IPS-18a (cell line): ENCODE results near the gene TIMM50.
A peak's percentile ranks its signal among the peaks of the same experiment; 100 is the strongest.

ENCODE experiments used
- H3K27ac ChIP-seq: one replicate; pipeline ENCODE4 v1.5.1; 2013; ENCODE audit warnings: low read length
- H3K27me3 ChIP-seq: one replicate; pipeline ENCODE4 v1.6.1; 2013; ENCODE audit warnings: mild to moderate bottlenecking, low read length; ENCODE audit not compliant: control insufficient read depth, insufficient read depth
- H3K36me3 ChIP-seq: one replicate; pipeline ENCODE4 v1.6.1; 2013; ENCODE audit warnings: low read depth, low read length; ENCODE audit not compliant: control insufficient read depth
- H3K4me1 ChIP-seq: one replicate; pipeline ENCODE4 v1.6.1; 2013; ENCODE audit warnings: low read depth, low read length; ENCODE audit not compliant: control insufficient read depth
- H3K4me3 ChIP-seq: one replicate; pipeline ENCODE4 v1.5.1; 2013; ENCODE audit warnings: low read length
- H3K9ac ChIP-seq: one replicate; pipeline ENCODE4 v1.6.1; 2013; ENCODE audit warnings: mild to moderate bottlenecking, low read length, moderate library complexity
- H3K9me3 ChIP-seq: one replicate; pipeline ENCODE4 v1.6.1; 2013; ENCODE audit warnings: low read depth, low read length; ENCODE audit not compliant: control insufficient read depth

Gene TIMM50

GRCh38 chr19:39494661-39495060 is 14.0 kb downstream of the TIMM50 start:
- Histone ChIP-seq H3K27me3 (peaks cover 28% of the 10 kb centered on the region), H3K36me3 (peaks cover 7% of the 10 kb centered on the region), H3K9ac (no peak overlapping the region), H3K4me3 (no peak overlapping the region), H3K9me3 (no peaks in the 10 kb centered on the region), H3K27ac (no peak overlapping the region), H3K4me1 (peaks cover 11% of the 10 kb centered on the region)

GRCh38 chr19:39496063-39496462 is 15.4 kb downstream of the TIMM50 start:
- Histone ChIP-seq H3K4me1 (peaks cover 11% of the 10 kb centered on the region), H3K27me3 (peaks cover 42% of the 10 kb centered on the region), H3K36me3 (no peaks in the 10 kb centered on the region), H3K27ac (no peak overlapping the region), H3K9ac (no peak overlapping the region), H3K9me3 (no peaks in the 10 kb centered on the region), H3K4me3 (no peak overlapping the region)

GRCh38 chr19:39497701-39497995 is 17.0 kb downstream of the TIMM50 start:
- no peak overlapping the region for H3K9ac ChIP-seq
- no peaks in the 10 kb centered on the region for H3K36me3 ChIP-seq
- peak overlapping the region; percentile 52 for H3K4me3 ChIP-seq
- H3K4me1 ChIP-seq = peaks cover 11% of the 10 kb centered on the region
- H3K9me3 ChIP-seq = no peaks in the 10 kb centered on the region
- H3K27me3 ChIP-seq = peaks cover 57% of the 10 kb centered on the region
- H3K27ac ChIP-seq = no peak overlapping the region

GRCh38 chr19:39497996-39498797 is 17.6 kb downstream of the TIMM50 start:
- Histone ChIP-seq H3K27ac (no peak overlapping the region), H3K4me1 (peaks cover 7% of the 10 kb centered on the region), H3K9ac (peak overlapping the region; percentile 36), H3K9me3 (no peaks in the 10 kb centered on the region), H3K27me3 (peaks cover 61% of the 10 kb centered on the region), H3K36me3 (no peaks in the 10 kb centered on the region), H3K4me3 (peak overlapping the region; percentile 52)

- Histone ChIP-seq H3K9me3 (no peaks in the 10 kb centered on the region), H3K36me3 (no peaks in the 10 kb centered on the region), H3K9ac (peak within 1 kb of the TSS; percentile 36), H3K27me3 (peaks cover 70% of the 10 kb centered on the region), H3K4me1 (peaks cover 7% of the 10 kb centered on the region), H3K27ac (no peak within 1 kb of the TSS), H3K4me3 (peak within 1 kb of the TSS; percentile 52)
Observed at GRCh38 chr19:39498798-39499642, 18.4 kb downstream of the TIMM50 start, which contains the start of gene DLL3. TSS of gene DLL3 (plus strand) at chr19:39498947. CDS start at chr19:39498975, 28 bp downstream.

- no peaks in the 10 kb centered on the region for H3K36me3 ChIP-seq
- H3K4me3 ChIP-seq = no peak overlapping the region
- H3K27me3 ChIP-seq = peaks cover 79% of the 10 kb centered on the region
- no peaks in the 10 kb centered on the region for H3K9me3 ChIP-seq
- peaks cover 7% of the 10 kb centered on the region for H3K4me1 ChIP-seq
- no peak overlapping the region for H3K27ac ChIP-seq
- H3K9ac ChIP-seq = no peak overlapping the region
Observed at GRCh38 chr19:39499932-39500331, 19.3 kb downstream of the TIMM50 start.

- no peak overlapping the region for H3K27ac ChIP-seq
- H3K36me3 ChIP-seq = no peaks in the 10 kb centered on the region
- H3K27me3 ChIP-seq = peaks cover 85% of the 10 kb centered on the region
- no peak overlapping the region for H3K9ac ChIP-seq
- no peaks in the 10 kb centered on the region for H3K9me3 ChIP-seq
- peaks cover 7% of the 10 kb centered on the region for H3K4me1 ChIP-seq
- H3K4me3 ChIP-seq = no peak overlapping the region
Observed at GRCh38 chr19:39500543-39500942, 19.9 kb downstream of the TIMM50 start.

- Histone ChIP-seq H3K4me3 (no peak overlapping the region), H3K27ac (no peak overlapping the region), H3K4me1 (peaks cover 7% of the 10 kb centered on the region), H3K27me3 (peaks cover 93% of the 10 kb centered on the region), H3K9ac (no peak overlapping the region), H3K9me3 (no peaks in the 10 kb centered on the region), H3K36me3 (no peaks in the 10 kb centered on the region)
Observed at GRCh38 chr19:39501340-39501739, 20.7 kb downstream of the TIMM50 start.

GRCh38 chr19:39502640-39503417 is 22.2 kb downstream of the TIMM50 start:
- Histone ChIP-seq H3K27ac (no peak overlapping the region), H3K27me3 (peaks cover 97% of the 10 kb centered on the region), H3K9me3 (no peaks in the 10 kb centered on the region), H3K9ac (no peak overlapping the region), H3K36me3 (no peaks in the 10 kb centered on the region), H3K4me1 (peaks cover 7% of the 10 kb centered on the region), H3K4me3 (no peak overlapping the region)

GRCh38 chr19:39506598-39506943 is 25.9 kb downstream of the TIMM50 start:
- Histone ChIP-seq H3K9me3 (no peaks in the 10 kb centered on the region), H3K27ac (no peak overlapping the region), H3K36me3 (no peaks in the 10 kb centered on the region), H3K27me3 (peaks cover 77% of the 10 kb centered on the region), H3K4me1 (no peaks in the 10 kb centered on the region), H3K9ac (no peak overlapping the region), H3K4me3 (no peak overlapping the region)

- H3K27me3 ChIP-seq = peaks cover 72% of the 10 kb centered on the region
- no peaks in the 10 kb centered on the region for H3K9me3 ChIP-seq
- H3K9ac ChIP-seq = no peak overlapping the region
- no peak overlapping the region for H3K27ac ChIP-seq
- peak overlapping the region; percentile 38 for H3K4me3 ChIP-seq
- no peaks in the 10 kb centered on the region for H3K36me3 ChIP-seq
- H3K4me1 ChIP-seq = no peaks in the 10 kb centered on the region
Observed at GRCh38 chr19:39506944-39507714, 26.5 kb downstream of the TIMM50 start.
